ENCODE measurements around the gene LDLRAD4.

GRCh38 chr18:13324880-13325279 is 106.3 kb downstream of the LDLRAD4 start:
- TF ChIP-seq SPI1 (IDR thresholded peaks at IDR 0.05; ENCODE audit: low read depth, low read length) (no peak), POLR2A (IDR thresholded peaks at IDR 0.05; ENCODE audit: low read depth, low read length) (no peak), TAF1 (IDR thresholded peaks at IDR 0.05; ENCODE audit: low read depth, low read length) (no peak), POLR2AphosphoS5 (IDR thresholded peaks at IDR 0.05; ENCODE audit: low read depth, low read length) (no peak), PAX5 (IDR thresholded peaks at IDR 0.05; ENCODE audit: insufficient read depth, low read length, severe bottlenecking) (no peak), POU2F2 (IDR thresholded peaks at IDR 0.05; ENCODE audit: low read depth, low read length) (no peak)

All from GM12891 (cell line).